DOHH2 (cell line): ENCODE data around the gene PEF1.
A peak's percentile ranks its signal among the peaks of the same experiment; 100 is the strongest.

Source experiments
- H3F3A ChIP-seq: fragments of 200-600 bp; sonication (generic), shearing (Covaris generic); 2 replicates; pipeline ENCODE4 v1.6.0; 2016; ENCODE audit warnings: antibody characterized with exemption, mild to moderate bottlenecking; ENCODE audit not compliant: control insufficient read depth, insufficient read depth
- H3K27ac ChIP-seq: fragments of 200-600 bp; sonication (generic); 2 replicates; pipeline ENCODE4 v1.5.1; 2014; ENCODE audit warnings: low read depth, mild to moderate bottlenecking, low read length, moderate library complexity
- H3K27me3 ChIP-seq: fragments of 200-600 bp; sonication (generic); 2 replicates; pipeline ENCODE4 v1.6.1; 2014; ENCODE audit warnings: mild to moderate bottlenecking, low read length, mixed read lengths; ENCODE audit not compliant: control insufficient read depth
- H3K36me3 ChIP-seq: fragments of 200-600 bp; sonication (generic); 2 replicates; pipeline ENCODE4 v1.6.1; 2014; ENCODE audit warnings: mild to moderate bottlenecking, low read length, moderate library complexity, mixed read lengths; ENCODE audit not compliant: control insufficient read depth
- H3K4me1 ChIP-seq: fragments of 200-600 bp; sonication (generic); 2 replicates; pipeline ENCODE4 v1.6.1; 2014; ENCODE audit warnings: mild to moderate bottlenecking, low read length, mixed read lengths; ENCODE audit not compliant: control insufficient read depth
- H3K4me2 ChIP-seq: fragments of 200-600 bp; sonication (generic); 2 replicates; pipeline ENCODE4 v1.6.0; 2014; ENCODE audit warnings: mild to moderate bottlenecking, low read length, moderate library complexity
- H3K4me3 ChIP-seq: fragments of 200-600 bp; sonication (generic); 2 replicates; pipeline ENCODE4 v1.5.1; 2014; ENCODE audit warnings: mild to moderate bottlenecking, low read length, mixed read lengths
- H3K79me2 ChIP-seq: fragments of 200-600 bp; sonication (generic); 2 replicates; pipeline ENCODE4 v1.6.1; 2014; ENCODE audit warnings: mild to moderate bottlenecking, low read length, mixed read lengths; ENCODE audit not compliant: control insufficient read depth
- H3K9me2 ChIP-seq: fragments of 200-600 bp; sonication (generic); replicated peaks from 2 replicates; pipeline ENCODE4 v1.6.1; 2014; ENCODE audit warnings: mild to moderate bottlenecking, low read length, mixed read lengths; ENCODE audit not compliant: control insufficient read depth
- H3K9me3 ChIP-seq: fragments of 200-600 bp; sonication (generic); 2 replicates; pipeline ENCODE4 v1.6.1; 2014; ENCODE audit warnings: antibody characterized with exemption, low read length, mixed read lengths; ENCODE audit not compliant: control insufficient read depth, insufficient read depth
- H4K20me1 ChIP-seq: fragments of 200-600 bp; sonication (generic); 2 replicates; pipeline ENCODE4 v1.6.0; 2014; ENCODE audit warnings: low read depth, mild to moderate bottlenecking, antibody characterized with exemption, low read length, moderate library complexity; ENCODE audit not compliant: control insufficient read depth, insufficient read depth
- CTCF ChIP-seq: fragments of 200-600 bp; sonication (generic); IDR thresholded peaks from one replicate; pipeline ENCODE4 v1.5.1; 2014; ENCODE audit warnings: antibody characterized with exemption, mild to moderate bottlenecking, low read depth, low read length; ENCODE audit not compliant: poor library complexity, severe bottlenecking
- EZH2phosphoT487 ChIP-seq: fragments of 200-600 bp; sonication (generic); IDR thresholded peaks from 2 replicates; pipeline ENCODE4 v1.6.1; 2017; ENCODE audit warnings: borderline replicate concordance, mild to moderate bottlenecking, antibody characterized with exemption, low read length, moderate library complexity, mixed read lengths

Gene PEF1

GRCh38 chr1:31683997-31684396 lies 39.3 kb upstream of the PEF1 start:
- no peak overlapping the region for H3K27ac ChIP-seq
- TF ChIP-seq CTCF (peak; percentile 56), EZH2phosphoT487 (no peak)

GRCh38 chr1:31681415-31681814 lies 36.7 kb upstream of the PEF1 start:
- H3K9me3 ChIP-seq: no peaks in the 10 kb centered on the region
- H3K4me1 ChIP-seq: no peaks in the 10 kb centered on the region
- no peak overlapping the region for H3K4me2 ChIP-seq
- no peaks in the 10 kb centered on the region for H3K79me2 ChIP-seq
- no peak overlapping the region for H3K27ac ChIP-seq
- no peaks in the 10 kb centered on the region for H3F3A ChIP-seq
- TF ChIP-seq EZH2phosphoT487 (no peak), CTCF (no peak)
- no peaks in the 10 kb centered on the region for H3K36me3 ChIP-seq
- no peaks in the 10 kb centered on the region for H3K9me2 ChIP-seq
- H4K20me1 ChIP-seq: no peaks in the 10 kb centered on the region; the same call in 1 of the 2 replicates
- H3K4me3 ChIP-seq: no peak overlapping the region
- H3K27me3 ChIP-seq: peaks cover 45% of the 10 kb centered on the region

More at GRCh38 chr1:31683997-31684396, 39.3 kb upstream of the PEF1 start:
- no peaks in the 10 kb centered on the region for H3K9me3 ChIP-seq
- H3K36me3 ChIP-seq: no peaks in the 10 kb centered on the region
- H4K20me1 ChIP-seq: no peaks in the 10 kb centered on the region; the same call in 1 of the 2 replicates
- H3K9me2 ChIP-seq: no peaks in the 10 kb centered on the region
- peaks cover 40% of the 10 kb centered on the region for H3K27me3 ChIP-seq
- H3K4me3 ChIP-seq: no peak overlapping the region
- no peaks in the 10 kb centered on the region for H3K4me1 ChIP-seq
- no peaks in the 10 kb centered on the region for H3K79me2 ChIP-seq
- no peak overlapping the region for H3K4me2 ChIP-seq
- H3F3A ChIP-seq: no peaks in the 10 kb centered on the region

- TF ChIP-seq CTCF (no peak), EZH2phosphoT487 (no peak)
- H3K9me2 ChIP-seq: no peaks in the 10 kb centered on the region
- H3K27ac ChIP-seq: no peak overlapping the region
- peaks cover 39% of the 10 kb centered on the region for H3K27me3 ChIP-seq
- no peaks in the 10 kb centered on the region for H3K4me1 ChIP-seq
- no peaks in the 10 kb centered on the region; the same call in 1 of the 2 replicates for H4K20me1 ChIP-seq
- no peaks in the 10 kb centered on the region for H3K79me2 ChIP-seq
- no peaks in the 10 kb centered on the region for H3F3A ChIP-seq
- H3K9me3 ChIP-seq: no peaks in the 10 kb centered on the region
- no peak overlapping the region for H3K4me3 ChIP-seq
- H3K4me2 ChIP-seq: no peak overlapping the region
- no peaks in the 10 kb centered on the region for H3K36me3 ChIP-seq
Observed at GRCh38 chr1:31679676-31680230, 35.1 kb upstream of the PEF1 start.
